ENCODE measurements around the gene C12orf43. TPM values are rescaled to one million over a fixed set of nuclear protein-coding genes. Genes with fewer than 3 reads are reported as not detected.

Gene C12orf43
- total RNA-seq, 1 donor from 2014 or later: 8.0 TPM

DNA sequence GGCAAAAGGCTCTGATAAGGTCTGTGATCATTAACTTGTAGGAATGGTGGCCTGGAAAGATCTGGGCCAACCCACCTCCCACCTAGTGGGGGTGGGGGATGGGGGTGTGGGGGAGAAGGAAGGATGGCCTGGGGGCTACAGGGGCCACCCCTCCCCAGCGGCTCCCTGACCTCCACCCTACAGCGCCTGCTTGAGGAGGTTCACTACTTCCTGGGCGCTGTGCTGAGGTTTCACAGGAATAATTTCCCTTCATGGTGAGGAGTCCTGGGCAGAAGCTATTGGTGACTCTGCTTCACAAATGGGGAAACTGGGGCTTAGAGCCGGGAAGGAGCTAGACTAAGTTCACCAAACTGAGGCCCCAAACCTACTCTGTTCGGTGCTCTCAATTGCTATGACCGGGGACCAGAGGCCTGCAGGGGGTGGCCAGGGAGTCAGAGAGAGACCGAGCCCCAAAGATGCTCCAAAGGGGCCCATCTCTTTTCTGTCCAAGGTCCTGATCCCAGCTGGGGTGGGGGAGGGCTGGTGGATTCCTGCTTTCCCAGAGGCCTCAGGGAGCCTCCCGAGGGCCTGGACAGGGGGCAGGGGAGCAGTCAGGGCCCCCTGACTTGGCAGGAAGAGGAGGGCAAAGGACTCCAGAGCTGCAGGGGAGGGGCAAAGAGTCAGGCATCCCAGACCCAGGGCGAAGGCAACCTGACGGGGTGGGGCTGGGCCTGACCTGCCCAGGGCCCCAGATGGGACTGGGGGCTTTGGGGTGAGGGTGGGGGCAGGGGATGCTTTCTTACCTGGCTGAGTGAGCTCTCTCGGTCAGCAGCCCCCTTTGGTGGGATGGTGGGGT is 36.2 kb downstream of the C12orf43 start:
- peak; percentile 85 for DNase-seq (ENCODE audit: low spot score)
- ATAC-seq: peak; percentile 60

DNA sequence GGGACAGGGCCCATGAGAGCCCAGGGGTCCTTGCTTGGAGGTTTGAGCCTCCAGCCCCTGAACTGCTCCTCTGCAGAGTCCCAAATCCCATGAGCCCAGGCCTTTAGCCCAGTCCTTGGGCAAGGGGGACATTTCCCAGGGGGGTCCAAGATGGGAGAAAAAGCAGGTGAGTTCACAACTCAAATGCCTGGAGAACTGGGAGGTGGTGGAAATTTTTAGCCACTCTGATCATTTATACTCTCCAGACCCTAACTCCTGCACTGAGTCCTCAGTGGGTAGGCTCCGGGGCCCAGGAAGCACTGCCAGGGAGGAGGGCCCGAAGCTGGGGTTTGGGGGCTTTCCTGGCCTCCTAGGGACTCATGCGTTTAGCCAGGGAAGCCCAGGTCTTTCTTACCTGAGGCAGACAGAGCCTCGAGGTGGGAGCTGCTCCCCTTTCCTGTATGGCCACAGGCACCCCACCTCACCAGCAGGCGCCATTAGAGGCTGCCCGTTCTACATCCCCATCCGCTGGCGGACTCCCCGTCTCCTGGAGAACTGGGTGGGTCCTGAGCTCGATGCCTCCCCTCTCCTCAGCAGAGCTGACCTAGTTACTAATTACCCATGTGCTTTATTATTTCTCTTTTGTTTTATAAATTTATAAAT is 36.9 kb downstream of the C12orf43 start:
- DNase-seq (ENCODE audit: low spot score) (no peak), ATAC-seq (no peak)

DNA sequence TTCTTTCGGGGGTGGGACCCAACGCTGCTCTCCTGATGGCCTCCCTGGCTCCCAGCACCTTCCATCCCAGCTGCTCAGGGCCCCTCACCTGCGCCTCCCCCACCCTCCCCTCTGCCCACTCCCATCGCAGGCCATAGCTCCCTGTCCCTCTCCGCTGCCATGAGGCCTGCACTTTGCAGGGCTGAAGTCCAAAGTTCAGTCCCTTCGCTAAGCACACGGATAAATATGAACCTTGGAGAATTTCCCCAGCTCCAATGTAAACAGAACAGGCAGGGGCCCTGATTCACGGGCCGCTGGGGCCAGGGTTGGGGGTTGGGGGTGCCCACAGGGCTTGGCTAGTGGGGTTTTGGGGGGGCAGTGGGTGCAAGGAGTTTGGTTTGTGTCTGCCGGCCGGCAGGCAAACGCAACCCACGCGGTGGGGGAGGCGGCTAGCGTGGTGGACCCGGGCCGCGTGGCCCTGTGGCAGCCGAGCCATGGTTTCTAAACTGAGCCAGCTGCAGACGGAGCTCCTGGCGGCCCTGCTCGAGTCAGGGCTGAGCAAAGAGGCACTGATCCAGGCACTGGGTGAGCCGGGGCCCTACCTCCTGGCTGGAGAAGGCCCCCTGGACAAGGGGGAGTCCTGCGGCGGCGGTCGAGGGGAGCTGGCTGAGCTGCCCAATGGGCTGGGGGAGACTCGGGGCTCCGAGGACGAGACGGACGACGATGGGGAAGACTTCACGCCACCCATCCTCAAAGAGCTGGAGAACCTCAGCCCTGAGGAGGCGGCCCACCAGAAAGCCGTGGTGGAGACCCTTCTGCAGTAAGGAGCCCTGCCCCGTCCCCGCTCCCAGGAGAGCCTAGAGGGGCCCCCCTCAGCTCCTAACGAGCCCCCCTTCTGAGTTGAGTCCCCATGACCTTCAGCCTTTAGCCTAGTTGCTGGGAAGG is 37.7 kb downstream of the C12orf43 start, which contains the start of gene HNF1A:
HNF1A (plus strand) TSS at position 248 of the 924 bp plus-strand sequence; CDS start at position 474, 226 bp downstream.
- ATAC-seq: peak; percentile 68
- DNase-seq (ENCODE audit: low spot score): peak; percentile 90

DNA sequence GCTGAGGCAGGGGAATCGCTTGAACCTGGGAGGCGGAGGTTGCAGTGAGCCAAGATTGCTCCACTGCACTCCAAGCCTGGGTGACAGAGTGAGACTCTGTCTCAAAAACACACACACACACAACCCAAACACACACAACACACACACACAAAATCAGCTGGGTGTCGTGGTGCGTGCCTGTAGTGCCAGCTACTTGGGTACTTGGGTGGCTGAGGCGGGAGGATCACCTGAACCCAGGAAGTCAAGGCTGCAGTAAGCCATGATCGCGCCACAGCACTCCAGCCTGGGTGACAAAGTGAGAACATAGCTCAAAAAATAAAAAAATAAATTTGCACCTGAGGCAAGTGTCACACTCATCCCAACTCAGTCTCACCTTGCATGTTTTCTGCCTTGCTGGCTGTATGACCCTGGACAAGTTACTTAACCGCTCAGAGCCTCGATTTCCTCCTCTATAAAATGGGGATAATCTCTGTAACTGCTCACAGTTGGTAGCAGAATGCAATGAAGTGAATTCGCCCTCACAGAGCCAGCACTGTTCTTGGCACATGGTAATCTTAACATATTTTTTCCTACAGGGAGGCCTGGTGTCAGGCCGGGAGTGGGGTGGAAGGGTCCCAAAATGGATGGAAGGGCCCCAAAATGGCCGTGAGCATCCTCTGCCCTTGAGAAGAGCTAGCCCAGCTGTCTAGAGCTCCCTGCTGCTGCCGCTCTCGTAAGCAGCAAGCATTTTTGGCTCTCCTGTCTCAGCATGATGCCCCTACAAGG is 38.6 kb downstream of the C12orf43 start:
- ATAC-seq (peak; percentile 20), DNase-seq (ENCODE audit: low spot score) (no peak)

DNA sequence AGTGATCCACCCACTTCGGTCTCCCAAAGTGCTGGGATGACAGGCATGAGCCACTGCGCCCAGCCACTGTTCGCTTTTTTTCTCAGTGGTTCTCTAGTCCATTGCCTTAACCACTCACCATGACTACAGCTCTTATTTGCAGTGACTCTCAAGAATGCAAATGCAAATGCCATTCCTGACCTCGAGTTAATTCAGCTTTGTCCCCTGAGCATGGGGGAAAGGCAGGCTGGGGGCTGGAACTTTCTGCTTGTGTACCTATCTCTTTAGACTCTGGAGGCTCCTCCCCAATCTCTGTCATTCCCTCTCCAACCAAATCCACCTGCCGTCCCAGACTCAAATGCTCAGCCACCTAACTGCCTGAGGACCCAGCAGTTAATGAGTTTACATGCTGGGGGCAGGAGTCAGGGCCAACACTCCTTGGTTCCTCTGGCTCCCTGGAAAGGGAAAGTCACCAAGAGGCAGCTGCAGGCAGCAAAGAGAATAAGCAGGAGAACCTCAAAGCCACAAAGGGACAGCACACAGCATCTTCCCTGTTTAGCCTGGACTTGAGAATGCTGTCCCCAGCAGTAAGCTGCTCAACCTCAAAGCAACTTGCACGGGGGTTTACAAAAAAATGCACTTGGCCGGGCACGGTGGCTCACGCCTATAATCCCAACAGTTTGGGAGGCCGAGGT is 43.3 kb downstream of the C12orf43 start:
- ATAC-seq (peak; percentile 8), DNase-seq (ENCODE audit: low spot score) (no peak)

DNA sequence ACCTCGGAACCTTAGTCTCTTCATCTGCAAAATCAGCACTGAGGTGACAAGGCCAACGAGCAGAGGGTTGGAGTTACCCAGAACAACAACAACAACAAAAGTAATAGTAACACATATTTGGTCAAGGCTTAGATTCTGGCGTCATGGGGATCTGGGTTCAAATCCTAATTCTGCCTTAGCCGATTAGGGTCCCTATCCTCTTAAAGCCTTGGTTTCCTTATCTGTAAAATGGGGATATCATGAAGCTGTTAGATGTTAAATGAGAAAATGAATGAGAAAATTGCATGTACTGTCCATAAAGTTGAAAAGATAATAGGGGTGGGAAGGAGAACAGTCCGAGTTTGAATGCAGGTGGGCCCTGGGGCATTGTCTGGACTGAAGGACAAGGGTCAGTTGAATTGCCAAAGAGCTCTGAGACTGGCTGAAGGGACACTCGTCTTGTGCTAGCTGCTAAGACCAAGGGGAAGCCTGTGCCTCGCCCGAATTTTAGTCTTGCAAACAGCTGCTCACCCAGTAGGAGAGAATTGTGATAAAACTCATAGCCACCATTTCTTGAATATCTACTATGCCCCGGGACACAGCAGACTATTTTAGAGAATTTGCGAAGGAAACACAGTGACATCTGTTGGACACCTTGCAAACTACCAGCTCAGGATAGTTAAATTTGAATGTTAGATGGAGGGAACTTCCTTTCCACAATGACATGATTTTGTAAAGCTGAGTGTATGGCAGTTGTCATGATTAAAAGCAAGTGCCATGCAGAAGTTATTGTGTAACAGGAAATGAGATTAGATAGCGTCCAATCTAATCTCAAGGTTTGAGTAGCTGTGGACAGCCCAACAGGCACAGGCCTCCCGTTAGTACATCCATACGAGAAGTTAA is 44.7 kb downstream of the C12orf43 start:
- no peak for DNase-seq (ENCODE audit: low spot score)
- ATAC-seq: peak; percentile 59

DNA sequence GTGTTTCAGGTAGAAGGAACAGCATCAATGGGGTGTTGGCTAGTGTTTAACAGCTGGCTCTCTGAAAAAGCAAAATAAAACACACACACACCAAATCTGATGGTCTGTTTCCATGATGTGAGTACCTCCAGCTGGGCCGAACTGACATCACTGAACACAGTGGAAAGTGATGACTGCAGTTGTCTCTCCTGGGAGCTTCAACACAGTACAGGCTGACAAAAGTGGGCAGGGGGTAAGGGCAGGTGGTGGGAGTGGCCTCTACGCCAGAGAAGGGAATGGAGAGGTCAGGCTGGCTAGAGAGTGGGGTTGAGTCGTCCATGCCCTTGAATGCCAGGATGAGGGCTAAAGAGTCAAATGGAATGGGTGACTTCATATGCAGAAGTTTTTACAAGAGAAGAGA is 46.0 kb downstream of the C12orf43 start:
- DNase-seq (ENCODE audit: low spot score) (no peak), ATAC-seq (no peak)

DNA sequence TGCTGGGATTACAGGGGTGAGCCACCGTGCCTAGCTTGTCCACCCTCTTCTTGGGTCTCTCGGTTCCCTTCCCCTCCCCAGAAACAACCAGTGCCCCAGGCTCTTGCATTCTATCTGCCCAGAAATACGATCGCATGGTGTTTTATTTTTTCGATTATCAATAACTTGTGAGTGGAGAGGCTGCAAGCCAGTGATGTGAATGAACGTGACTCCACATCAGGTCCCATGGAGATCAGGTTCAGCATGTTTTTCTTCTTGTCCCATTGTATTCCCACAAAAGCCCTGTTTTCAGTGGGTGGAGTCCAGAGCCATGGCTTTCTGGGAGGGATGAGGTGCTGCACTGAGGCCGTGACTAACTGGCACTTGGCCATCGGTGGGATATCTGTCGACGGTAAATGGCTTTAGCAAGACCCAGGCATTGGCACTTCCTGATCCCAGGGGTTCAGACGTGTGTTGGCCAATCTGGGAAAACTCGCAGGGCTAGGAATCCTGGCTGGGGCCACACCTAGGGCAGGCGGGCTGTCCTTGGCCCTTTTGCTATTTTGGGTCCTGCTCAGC is 50.7 kb downstream of the C12orf43 start:
- DNase-seq (ENCODE audit: low spot score): no peak
- ATAC-seq: peak; percentile 18

DNA sequence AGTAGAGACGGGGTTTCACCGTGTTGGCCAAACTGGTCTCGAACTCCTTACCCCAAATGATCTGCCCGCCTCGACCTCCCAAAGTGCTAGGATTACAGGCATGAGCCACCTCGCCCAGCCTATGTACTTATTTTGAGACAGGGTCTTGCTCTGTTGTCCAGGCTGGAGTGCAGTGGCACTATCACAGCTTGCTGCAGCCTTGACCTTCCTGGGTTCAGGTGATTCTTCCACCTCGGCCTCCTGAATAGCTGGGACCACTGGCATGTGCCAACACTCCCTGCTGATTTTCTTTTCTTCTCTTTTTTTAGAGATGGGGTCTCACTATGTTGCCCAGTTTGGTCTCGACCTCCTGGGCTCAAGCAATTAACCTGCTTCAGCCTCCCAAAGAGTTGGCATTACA is 52.0 kb downstream of the C12orf43 start:
- ATAC-seq: no peak
- DNase-seq (ENCODE audit: low spot score): no peak

DNA sequence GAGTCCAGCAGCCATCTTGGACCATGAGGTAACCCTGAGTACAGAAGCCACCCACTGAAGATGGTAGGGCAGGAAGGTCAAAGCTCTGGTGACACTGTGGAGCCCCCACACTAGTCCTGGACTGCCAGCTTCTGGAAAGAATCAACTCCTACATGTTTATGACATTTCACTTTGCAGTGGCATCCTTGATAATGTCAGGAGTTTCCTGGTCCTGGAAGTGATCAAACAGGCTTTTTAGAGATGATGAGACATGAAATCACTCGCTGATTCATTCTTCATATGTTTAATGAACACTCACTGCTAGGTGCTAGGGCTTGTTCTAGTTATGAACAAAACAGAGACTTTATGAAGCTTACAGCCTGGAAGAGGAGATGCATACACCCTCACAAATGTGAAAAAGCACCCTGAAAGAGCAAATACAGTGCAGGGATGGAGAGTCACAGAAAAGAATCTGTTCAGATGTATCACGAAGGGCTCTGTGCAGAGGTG is 53.7 kb downstream of the C12orf43 start:
- no peak for DNase-seq (ENCODE audit: low spot score)
- peak; percentile 1 for ATAC-seq

DNA sequence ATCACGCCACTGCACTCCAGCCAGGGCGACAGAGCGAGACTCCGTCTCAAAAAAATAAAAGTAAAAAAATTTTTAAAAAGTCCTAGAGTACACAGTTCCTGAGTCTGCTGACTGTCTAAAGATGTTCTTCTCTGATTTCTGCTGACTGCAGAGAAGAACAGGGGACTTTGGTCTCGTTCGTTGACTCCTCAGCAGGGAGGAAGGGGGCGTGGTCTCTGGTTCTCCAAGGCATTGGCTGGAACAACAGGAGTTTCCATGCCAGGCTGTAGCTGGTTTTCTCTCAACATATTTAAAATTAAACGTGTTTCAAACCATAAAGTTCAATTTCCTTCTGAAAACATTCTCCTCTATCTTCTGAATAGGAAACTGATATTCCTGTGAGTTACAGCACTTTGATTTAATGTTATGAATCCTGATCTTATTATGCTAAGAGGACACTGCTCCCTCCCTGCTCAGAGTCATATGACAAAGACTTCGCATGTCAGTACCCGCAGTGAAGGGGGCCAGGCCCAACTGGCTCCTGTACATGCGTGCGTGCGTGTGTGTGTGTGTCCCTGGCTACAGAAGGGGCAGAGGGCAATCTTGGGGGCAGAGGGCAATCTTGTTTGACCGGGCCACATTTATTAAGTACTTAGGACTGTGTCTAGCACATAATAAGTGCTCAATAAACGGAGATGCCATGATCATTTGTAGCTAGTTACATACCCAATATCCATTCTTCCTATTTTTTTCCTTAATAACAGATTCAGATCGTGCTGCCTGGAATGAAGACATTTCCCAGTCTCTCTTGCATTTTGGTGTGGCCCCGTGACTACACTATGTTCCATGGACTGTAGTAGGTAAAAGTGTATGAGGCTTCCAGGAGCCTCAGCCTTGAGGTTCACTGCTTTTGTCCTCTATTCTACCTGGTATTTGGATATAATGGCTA is 54.4 kb downstream of the C12orf43 start:
- peak; percentile 85 for DNase-seq (ENCODE audit: low spot score)
- ATAC-seq: peak; percentile 73

DNA sequence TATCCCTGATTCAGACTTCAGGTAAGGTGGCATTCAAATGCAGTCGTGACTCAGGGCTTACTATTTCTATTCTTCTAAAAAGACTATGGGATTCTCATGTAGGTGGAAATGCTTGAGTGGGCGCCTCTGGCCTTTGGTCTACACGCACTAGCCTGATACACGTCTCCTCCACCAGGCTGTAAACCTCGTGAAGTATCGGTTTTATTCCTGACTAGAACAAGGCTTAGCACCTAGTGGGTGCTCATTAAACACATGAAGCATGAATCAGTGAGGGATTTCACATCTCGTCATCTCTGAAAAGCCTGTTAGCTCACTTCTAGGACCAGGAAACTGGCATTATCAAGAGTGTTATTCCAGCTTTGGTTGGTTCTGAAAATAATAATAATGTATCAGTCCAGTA is 55.6 kb downstream of the C12orf43 start:
- ATAC-seq (no peak), DNase-seq (ENCODE audit: low spot score) (no peak)

DNA sequence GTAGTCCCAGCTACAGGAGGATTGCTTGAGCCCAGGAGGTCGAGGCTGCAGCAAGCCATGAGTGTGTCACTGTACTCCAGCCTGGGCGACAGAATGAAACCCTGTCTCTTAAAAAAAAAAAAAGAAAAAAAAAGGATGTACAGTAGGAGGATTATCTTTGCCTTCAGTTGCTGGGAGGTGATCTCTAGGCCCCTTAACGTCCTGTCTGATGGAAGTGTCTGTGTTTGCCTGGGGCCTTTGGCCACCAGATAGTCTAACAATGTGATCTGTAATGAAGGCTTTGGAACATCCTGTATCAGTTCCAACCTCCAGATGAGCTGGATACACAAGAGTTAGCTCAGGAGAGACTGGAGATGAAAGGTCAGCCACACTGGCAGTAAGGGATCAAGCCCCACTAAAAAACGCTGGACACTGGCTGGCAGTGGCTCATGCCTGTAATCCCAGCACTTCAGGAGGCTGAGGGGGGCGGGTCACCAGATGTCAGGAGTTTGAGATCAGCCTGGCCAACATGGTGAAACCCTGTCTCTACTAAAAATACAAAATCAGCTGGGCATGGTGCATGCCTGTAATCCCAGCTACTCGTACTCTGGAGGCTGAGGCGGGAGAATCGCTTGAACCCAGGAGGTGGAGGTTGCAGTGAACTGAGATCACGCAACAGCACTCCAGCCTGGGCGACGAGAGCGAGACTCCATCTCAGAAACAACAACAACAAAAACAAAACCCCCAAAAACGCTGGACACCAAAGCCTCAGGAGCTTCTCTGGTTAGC is 57.0 kb downstream of the C12orf43 start:
- no peak for DNase-seq (ENCODE audit: low spot score)

DNA sequence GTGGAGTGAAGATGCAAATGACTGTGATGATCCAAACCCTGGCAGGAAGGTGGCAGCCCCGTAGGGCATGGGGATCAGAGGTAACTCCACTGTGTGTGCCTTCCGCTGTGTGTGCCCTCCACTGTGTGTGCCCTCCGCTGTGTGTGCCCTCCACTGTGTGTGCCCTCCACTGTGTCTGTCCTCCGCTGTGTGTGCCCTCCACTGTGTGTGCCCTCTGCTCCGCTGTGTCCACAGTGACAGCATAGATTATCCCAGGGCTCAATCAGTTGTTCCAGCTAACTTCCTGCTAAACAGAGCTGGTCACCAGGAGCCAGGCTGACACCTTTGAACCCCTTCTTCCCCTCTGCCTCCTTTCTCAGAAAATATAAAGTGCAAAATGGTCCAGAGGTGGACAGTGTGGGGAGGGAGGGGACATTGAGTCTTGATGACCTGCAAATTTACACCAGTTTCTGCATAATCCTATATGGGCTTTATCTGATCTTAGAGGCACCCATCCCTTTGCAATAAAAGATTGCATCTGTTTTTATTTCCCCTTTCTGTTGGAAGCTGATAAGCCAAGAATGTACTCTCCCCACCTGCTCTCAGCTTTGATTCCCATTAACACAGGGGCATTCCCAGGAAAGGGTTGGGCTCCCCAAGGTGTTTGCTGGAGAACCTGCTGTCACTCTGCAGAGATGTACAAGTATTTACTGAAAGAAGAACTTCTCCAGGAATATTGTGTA is 59.5 kb downstream of the C12orf43 start:
- no peak for DNase-seq (ENCODE audit: low spot score)

More for the DNA sequence above, 57.0 kb downstream of the C12orf43 start:
- ATAC-seq: no peak

DNA sequence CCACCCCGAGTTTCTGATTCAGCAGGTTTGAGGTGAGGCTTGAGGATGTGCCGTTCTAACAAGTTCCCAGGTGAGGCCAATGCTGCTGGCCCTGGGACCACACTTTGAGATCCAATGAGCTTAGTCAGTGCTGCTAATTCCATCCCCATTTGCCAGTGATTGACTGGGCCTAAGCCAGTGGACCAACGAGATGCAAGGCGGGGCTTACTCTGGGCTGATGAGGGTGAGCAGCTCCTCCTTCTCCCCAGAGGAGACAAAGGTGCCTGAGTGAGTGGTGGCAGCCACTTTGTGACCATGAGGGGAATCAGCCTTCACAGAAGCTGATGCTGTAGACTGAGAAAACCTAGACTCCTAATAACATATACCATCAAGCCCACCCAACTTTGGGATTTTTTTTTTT is 61.1 kb downstream of the C12orf43 start:
- DNase-seq (ENCODE audit: low spot score): no peak
- peak; percentile 36 for ATAC-seq

More for the DNA sequence above, 59.5 kb downstream of the C12orf43 start:
- no peak for ATAC-seq

DNA sequence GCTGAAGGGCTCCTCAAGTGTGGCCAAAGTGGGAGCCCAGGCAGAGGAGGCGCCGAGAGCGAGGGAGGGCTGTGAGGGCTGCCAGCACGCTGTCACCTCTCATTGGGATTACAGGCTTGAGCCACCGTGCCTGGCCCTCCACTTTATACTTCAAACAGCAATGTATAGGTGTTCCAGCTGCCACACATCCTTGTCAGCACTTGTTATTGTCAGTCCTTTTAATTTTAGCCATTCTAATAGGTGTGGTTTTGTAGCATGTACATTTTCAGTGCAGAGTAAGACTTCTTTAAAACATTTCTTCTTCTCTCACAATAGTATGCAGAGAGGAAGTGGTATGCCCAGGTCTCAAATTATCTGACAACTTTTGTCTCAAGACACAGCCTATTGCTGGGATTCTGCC is 65.5 kb downstream of the C12orf43 start:
- DNase-seq (ENCODE audit: low spot score): no peak

More for the DNA sequence above, 65.5 kb downstream of the C12orf43 start:
- ATAC-seq: no peak

All from left lobe of liver (tissue), 2 donors.